ENCODE measurements around the gene AGBL4. TPM values are rescaled to one million over a fixed set of nuclear protein-coding genes. Genes with fewer than 3 reads are reported as not detected.
A peak's percentile ranks its signal among the peaks of the same experiment; 100 is the strongest.

AGBL4 gene
- total RNA-seq, 1 donor from 2014 or later: 3.1 TPM

- peak overlapping the region; percentile 34 for H3K27ac Mint-ChIP-seq
Observed at GRCh38 chr1:48889082-48889481, 1134.7 kb downstream of the AGBL4 start.

GRCh38 chr1:48887796-48888195, 1136.0 kb downstream of the AGBL4 start:
- DNase-seq (ENCODE audit: low spot score, unreplicated experiment): no peak
- H3K27me3 Mint-ChIP-seq: peaks cover 4% of the 10 kb centered on the region
- TF ChIP-seq, protein P1, sequence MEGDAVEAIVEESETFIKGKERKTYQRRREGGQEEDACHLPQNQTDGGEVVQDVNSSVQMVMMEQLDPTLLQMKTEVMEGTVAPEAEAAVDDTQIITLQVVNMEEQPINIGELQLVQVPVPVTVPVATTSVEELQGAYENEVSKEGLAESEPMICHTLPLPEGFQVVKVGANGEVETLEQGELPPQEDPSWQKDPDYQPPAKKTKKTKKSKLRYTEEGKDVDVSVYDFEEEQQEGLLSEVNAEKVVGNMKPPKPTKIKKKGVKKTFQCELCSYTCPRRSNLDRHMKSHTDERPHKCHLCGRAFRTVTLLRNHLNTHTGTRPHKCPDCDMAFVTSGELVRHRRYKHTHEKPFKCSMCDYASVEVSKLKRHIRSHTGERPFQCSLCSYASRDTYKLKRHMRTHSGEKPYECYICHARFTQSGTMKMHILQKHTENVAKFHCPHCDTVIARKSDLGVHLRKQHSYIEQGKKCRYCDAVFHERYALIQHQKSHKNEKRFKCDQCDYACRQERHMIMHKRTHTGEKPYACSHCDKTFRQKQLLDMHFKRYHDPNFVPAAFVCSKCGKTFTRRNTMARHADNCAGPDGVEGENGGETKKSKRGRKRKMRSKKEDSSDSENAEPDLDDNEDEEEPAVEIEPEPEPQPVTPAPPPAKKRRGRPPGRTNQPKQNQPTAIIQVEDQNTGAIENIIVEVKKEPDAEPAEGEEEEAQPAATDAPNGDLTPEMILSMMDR (IDR thresholded peaks at IDR 0.05; ENCODE audit: unreplicated experiment): no peak
- H3K4me1 Mint-ChIP-seq (ENCODE audit: low read depth): peaks cover 18% of the 10 kb centered on the region
- no peak overlapping the region for H3K27ac Mint-ChIP-seq
- no peaks in the 10 kb centered on the region for H3K9me3 Mint-ChIP-seq (ENCODE audit: low read depth)
- H3K4me3 Mint-ChIP-seq (ENCODE audit: low read depth): no peak overlapping the region
- no peaks in the 10 kb centered on the region for H3K36me3 Mint-ChIP-seq (ENCODE audit: insufficient read depth)

More at GRCh38 chr1:48889082-48889481, 1134.7 kb downstream of the AGBL4 start:
- H3K4me1 Mint-ChIP-seq (ENCODE audit: low read depth): peaks cover 19% of the 10 kb centered on the region
- peaks cover 4% of the 10 kb centered on the region for H3K27me3 Mint-ChIP-seq
- H3K9me3 Mint-ChIP-seq (ENCODE audit: low read depth): no peaks in the 10 kb centered on the region
- TF ChIP-seq, protein P1 (IDR thresholded peaks at IDR 0.05; ENCODE audit: unreplicated experiment): no peak
- H3K4me3 Mint-ChIP-seq (ENCODE audit: low read depth): no peak overlapping the region
- H3K36me3 Mint-ChIP-seq (ENCODE audit: insufficient read depth): no peaks in the 10 kb centered on the region
- DNase-seq (ENCODE audit: low spot score, unreplicated experiment): no peak

GRCh38 chr1:48882020-48882419, 1141.7 kb downstream of the AGBL4 start:
- Mint-ChIP-seq H3K9me3 (ENCODE audit: low read depth) (no peaks in the 10 kb centered on the region), H3K27ac (no peak overlapping the region), H3K36me3 (ENCODE audit: insufficient read depth) (no peaks in the 10 kb centered on the region), H3K4me1 (ENCODE audit: low read depth) (no peaks in the 10 kb centered on the region), H3K4me3 (ENCODE audit: low read depth) (no peak overlapping the region), H3K27me3 (peaks cover 3% of the 10 kb centered on the region)
- DNase-seq (ENCODE audit: low spot score, unreplicated experiment): no peak
- TF ChIP-seq, protein P1 (IDR thresholded peaks at IDR 0.05; ENCODE audit: unreplicated experiment): no peak

DNA sequence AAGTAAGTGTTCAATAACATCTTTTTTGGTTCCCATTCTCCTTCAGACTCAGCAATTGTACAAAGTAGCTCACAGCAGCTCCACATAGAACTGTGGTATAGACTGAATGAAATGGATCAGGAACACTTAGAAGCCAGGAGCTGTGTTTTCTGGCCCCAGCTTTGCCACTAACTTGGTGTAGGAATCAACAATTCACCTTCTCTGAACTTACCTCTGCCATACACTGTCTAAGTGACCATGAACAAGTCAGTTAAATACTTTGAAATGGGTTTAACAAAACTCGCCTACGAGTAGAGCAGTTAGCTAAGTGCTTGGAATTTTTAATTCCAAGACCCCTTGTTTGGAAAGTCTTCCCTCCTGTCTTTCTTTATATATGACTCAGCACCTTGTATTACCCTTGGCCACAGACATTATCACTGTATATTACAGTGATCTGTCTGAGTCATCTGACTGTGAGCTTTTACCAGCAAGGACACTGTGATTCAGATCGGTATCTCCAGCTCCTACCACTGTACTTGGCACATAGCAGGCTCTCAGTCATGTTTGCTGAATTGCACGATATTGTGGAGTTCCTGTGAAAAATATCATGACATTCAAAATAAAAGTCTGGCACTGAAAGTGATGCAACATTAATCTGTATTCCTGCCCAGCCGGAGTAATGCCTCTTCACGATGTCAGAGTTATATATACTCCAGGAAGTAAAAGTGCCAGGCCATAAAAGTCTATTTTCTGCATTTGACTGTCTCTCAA, 1145.4 kb downstream of the AGBL4 start:
- DNase-seq (ENCODE audit: low spot score, unreplicated experiment): no peak
- TF ChIP-seq, protein P1 (IDR thresholded peaks at IDR 0.05; ENCODE audit: unreplicated experiment): no peak
- H3K27ac Mint-ChIP-seq: peak overlapping the region; percentile 13
- no peaks in the 10 kb centered on the region for H3K36me3 Mint-ChIP-seq (ENCODE audit: insufficient read depth)
- H3K4me3 Mint-ChIP-seq (ENCODE audit: low read depth): no peak overlapping the region
- H3K4me1 Mint-ChIP-seq (ENCODE audit: low read depth): no peaks in the 10 kb centered on the region
- H3K9me3 Mint-ChIP-seq (ENCODE audit: low read depth): no peaks in the 10 kb centered on the region
- H3K27me3 Mint-ChIP-seq: peaks cover 12% of the 10 kb centered on the region

DNA sequence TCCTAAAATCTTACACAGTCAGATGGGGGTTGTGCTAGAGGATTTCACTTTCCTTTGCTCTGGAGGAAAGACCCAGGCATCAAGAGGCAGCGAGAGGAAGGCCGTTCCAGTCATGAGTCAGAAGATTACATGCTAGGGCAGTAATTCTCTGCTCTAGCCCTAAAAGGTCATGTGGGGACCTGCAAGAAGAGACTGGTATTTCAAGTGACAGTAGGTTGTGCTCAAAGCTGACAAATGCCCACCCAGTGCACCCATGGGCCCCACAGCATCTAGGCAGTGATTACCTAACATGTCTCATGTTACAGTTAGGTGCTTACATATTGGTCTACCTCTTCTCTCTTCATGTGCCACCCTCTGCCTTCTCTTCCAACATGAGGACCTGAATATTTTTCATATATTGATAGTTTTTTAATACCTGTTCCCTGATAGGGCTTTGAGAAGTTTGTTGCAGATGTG, 1147.4 kb downstream of the AGBL4 start:
- DNase-seq (ENCODE audit: low spot score, unreplicated experiment): no peak
- Mint-ChIP-seq H3K4me1 (ENCODE audit: low read depth) (no peaks in the 10 kb centered on the region), H3K36me3 (ENCODE audit: insufficient read depth) (no peaks in the 10 kb centered on the region), H3K27ac (no peak overlapping the region), H3K4me3 (ENCODE audit: low read depth) (no peak overlapping the region), H3K9me3 (ENCODE audit: low read depth) (no peaks in the 10 kb centered on the region), H3K27me3 (peaks cover 16% of the 10 kb centered on the region)
- TF ChIP-seq, protein P1 (IDR thresholded peaks at IDR 0.05; ENCODE audit: unreplicated experiment): no peak
